ENCODE data around the gene ALDH3A2.
A peak's percentile ranks its signal among the peaks of the same experiment; 100 is the strongest.

ALDH3A2 gene

DNA sequence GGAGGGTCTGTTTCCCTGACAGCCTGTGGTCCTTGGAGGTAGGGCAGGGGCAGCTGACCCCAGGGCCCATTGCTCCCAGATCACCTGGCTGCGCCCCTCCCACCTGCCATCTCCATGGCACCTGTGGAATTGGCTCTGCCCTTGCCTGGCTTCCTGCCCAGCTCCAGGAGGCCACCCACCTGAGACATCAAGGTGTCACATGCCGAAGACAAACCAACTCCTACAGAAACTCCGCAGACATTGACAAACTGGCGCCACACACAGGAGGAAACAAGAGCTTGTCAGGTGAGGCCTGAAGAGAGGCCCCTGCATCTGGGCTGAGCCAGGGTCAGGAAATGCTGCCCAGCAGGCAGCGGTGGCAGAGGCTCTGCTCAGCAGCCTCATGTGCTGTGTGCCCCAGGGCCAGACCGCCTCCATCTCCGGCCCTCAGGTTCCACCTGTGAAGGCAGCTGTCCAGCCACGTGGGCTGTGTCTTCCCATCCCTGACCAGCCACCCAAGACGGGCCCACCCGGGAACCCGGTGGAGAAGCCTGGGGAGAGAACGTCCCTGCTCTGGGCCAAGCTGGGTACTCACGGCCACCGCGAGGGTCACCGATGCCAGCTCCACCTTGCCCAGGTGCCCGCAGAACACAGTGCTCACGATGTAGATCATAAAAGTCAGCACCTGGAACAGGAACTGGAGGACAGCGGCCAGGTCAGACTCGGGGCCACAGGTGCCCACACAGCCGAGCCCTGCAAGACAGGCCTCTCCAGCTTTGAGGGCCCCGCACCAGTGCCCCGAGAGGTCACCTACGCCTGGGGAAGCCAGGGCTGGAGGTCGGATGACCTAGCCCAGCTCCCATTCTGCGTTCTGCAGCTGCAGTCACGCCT lies 66.2 kb downstream of the ALDH3A2 start:
- no peak for DNase-seq (ENCODE audit: low spot score)

DNA sequence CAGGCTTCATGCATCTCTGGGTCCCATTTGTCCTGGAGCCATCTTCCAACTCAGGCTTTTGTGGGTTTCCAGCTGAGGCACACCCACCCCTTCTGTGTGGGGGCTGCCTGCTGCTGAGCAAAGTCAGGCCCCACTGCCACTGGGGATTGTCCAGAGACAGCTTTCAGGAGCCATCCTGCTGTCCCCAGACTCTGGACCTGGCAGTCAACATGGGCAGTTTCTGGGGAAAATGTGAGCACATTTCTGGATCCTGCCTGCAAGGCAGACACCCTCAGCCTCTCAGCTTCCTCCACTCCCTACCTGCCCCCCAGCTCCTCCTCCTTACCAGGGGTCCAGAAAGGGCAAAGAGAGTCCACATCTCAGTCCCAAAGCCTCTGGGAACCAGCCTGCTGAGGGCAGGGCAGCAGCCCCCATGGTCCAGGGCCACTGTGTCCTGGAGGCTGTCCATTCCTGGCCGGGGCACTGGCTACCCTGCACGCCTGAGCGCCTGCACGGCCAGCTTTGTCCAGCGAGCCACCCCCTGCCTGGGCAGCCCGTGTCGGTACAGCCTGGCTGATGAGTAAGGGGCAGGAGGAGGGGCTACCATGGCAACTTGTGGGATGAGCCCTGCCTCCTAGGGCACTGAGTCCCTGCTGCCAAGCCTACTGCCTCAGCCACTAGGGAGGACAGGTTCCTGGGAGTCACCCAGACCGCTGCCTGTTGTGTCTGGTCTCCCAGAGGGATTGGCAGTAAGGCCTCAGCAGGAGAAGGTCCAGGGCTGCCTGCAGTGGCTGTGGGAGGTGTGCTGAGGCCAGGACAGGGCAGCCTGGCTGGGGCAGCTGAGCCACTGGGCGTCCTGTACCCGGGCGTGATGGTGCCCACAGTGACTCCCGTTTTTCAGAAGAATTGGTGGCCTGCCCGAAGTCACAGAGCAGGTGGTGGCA lies 67.8 kb downstream of the ALDH3A2 start, which contains the start of gene SLC47A2:
Gene SLC47A2 (minus strand): TSS at position 477 of the 923 bp plus-strand sequence. CDS start 29 bp downstream, at position 448.
- DNase-seq (ENCODE audit: low spot score) = no peak

DNA sequence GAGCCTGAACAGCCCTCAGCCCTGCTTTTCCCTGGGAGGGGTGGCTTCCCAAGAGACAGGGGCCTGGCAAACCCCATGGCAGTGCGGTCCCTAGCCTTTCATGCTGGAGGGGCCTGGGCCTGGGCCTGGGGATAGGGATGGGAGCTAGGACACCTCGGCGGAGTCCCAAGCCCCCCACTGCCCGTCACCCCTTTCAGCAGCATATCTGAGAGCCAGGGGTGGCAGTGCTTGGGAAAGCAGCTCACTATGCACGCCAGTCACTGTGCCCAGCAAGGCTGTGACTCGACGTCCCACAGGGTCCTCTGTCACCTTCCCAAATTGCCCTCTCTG lies 68.4 kb downstream of the ALDH3A2 start:
- DNase-seq (ENCODE audit: low spot score) = no peak

DNA sequence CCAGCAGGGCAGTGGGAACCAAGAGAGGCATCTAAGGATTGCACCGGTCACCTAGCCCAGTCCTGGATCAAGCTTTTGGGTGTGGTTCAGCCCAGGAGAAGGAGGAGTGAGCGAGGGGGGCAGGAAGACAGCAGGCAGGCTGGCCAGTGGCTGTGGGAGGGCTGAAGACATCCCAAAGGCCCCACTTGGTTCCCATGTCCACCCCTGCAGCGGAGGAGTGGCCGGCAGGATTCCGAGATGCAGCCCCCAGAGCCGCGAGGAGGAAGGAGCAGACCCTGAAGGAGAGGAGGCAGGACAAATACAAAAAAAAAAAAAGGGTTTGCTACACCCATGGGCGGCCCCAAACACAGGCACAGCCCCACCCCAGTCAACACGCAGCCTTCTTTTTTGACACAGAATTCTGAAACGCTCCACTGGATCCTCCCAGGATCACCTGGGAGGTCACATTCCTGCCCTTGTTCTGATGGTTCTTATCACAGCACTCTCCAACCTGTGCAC lies 68.9 kb downstream of the ALDH3A2 start:
- no peak for DNase-seq (ENCODE audit: low spot score)

DNA sequence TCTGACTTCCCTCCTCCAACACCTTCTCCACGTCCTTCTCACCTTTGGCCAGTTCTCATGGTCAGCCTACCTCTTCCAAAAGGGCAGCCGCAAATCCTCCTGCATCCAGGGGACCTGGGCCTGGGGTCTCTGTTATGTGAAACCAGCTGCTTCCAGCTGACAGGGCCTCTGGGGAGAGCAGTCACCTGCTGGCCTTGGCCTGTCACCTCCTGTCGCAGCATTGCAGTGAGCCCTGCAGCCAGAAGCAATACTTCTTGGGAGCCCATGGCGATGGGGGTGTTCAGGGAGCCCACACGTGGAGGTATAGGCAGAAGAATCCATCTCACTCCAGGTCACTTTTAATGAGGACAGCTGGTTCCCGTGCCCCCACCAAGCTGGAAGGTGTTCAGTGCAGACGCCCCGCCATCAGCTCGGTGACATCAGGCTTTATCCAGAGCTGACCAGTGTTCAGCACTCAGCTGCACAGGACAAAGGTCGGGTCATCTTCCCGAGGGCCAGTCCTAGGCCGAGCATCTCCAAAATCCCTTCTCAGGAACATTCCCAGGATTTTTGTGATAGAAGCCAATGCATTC lies 69.6 kb downstream of the ALDH3A2 start:
- no peak for DNase-seq (ENCODE audit: low spot score)

DNA sequence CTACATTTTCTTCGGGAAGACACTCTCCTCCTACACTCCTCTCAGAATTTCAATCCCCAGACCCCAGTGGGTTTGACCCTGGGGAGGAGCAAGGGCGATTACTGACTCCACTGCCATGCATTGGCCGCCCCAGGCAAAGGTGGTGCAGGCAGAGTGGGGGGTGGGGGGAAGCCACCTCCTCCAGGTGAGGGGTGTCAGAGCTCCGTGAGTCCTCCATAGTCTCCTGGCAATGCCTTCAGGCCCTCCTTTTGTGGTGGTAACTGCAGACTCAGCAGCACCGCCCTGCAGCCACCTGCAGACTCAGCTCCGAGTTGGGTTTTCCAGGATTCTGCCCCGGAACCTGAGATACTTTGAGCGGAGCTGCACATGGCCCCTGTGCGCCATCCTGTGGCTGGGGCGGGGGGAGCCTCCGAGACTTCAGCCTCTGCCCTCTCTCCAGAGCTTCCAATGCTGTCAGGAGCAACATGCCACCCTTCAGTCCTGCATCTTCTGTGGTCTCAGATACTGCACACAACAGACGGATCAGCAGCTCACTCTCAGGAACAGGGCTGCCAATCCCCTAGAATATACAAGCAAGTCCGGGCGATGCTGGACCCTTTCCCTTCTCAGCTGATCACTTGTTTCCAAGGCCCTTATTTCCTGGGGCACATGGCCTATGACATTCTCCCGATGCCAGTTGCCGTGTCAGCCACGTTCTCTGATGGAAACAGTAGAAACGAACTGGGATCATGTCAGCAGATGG lies 70.2 kb downstream of the ALDH3A2 start:
- no peak for DNase-seq (ENCODE audit: low spot score)

DNA sequence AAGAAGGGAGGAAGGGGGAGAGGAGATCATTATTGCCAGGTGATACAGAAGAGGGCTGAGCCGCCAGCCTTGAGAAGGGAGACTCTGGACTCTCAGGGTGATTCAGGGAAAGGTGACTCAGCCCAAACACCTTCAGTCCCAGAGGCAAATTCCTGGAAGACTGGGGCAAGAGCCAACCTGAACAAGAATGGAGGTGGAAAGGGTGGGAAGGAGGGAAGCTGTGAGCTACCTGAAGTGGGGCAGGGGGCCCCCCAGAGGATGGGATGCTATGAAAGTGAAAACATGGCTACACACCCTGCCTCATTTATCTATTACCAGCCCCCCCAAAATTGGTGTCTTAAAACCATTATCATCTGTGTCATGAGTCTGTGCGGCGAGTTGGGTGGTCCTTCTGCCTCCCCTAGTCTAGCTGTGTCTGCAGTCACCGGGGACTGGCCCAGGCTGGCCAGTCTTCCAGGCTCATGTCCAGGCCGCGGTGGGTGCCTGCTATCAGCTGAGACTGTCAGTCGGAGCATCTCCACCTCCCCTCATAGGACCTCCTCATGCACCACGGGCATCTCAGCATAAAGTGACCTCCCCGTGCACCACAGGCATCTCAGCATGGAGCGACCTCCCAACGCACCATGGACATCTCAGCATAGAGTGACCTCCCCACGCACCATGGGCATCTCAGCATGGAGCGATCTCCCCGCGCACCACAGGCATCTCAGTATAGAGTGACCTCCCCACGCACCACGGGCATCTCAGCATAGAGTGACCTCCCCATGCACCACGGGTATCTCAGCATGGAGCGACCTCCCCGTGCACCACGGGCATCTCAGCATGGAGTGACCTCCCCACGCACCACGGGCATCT lies 71.0 kb downstream of the ALDH3A2 start:
- no peak for DNase-seq (ENCODE audit: low spot score)

DNA sequence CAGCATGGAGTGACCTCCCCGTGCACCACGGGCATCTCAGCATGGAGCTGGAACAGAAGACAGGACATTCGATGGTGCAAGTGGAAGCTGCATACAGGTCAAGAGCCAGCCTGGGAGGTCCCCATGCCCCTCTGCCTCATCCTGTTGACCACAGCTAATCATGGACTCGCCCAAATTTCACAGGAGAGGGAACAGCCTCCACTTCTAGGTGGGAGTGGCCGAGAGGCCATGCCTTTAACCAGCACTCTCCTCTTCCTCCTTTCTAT lies 71.6 kb downstream of the ALDH3A2 start:
- no peak for DNase-seq (ENCODE audit: low spot score)

DNA sequence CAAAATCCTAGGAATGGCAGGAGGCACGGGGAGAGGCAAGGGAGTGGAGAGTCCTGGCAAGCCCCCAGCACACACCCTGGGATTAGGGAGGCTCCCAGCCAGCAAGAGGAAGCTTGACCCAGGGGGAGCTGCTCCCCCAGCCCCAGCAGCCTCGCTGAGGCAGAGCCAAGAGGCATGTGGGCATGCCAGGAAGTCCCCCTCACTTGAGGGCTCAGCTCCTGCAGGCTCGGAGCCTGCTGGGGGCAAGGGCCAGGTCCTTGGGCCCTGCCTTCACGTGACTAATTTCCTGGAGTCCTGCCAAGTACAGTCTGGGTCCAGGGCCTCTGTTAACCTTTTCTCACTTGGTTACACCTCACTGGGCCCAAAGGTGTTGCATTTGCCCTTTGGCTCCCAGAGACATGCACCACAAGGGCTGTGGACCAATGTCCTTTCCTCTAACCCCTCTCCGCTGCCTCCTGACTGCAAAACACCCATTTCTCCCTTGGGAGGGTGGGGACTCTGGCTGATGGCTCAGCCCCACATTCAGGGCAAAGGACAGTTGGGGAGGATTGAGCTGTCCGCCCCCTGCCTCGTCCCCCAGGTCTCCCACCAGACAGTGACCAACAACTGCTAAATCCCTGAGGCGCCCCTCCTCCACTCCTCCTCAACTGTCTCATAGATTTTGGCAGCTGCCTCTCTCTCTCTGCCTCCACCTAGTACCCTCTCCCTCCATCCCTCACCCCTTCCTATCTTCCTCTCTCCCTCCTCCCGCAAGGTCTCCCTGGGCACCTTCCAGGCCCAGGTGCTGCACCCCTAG lies 72.3 kb downstream of the ALDH3A2 start:
- no peak for DNase-seq (ENCODE audit: low spot score)

DNA sequence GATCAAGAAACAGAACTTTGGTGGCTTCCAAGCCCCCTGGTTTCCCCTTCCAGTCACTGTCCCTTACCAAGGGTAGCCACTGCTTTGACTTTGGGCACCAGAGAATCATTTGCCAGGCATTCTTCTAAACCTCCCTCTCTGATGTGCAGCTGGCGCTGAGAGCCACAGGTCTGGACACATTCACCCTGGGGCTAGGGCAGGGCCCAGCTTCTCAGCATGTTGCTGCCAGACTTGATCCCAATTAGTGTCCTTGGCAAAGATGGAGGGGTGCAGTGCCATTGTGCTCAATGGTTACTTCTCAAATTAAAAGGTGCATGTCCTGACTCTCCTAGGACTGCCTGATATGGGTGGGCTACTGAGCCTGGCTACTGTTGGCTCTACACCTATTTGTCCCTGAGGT lies 75.4 kb downstream of the ALDH3A2 start:
- DNase-seq (ENCODE audit: low spot score) = no peak

DNA sequence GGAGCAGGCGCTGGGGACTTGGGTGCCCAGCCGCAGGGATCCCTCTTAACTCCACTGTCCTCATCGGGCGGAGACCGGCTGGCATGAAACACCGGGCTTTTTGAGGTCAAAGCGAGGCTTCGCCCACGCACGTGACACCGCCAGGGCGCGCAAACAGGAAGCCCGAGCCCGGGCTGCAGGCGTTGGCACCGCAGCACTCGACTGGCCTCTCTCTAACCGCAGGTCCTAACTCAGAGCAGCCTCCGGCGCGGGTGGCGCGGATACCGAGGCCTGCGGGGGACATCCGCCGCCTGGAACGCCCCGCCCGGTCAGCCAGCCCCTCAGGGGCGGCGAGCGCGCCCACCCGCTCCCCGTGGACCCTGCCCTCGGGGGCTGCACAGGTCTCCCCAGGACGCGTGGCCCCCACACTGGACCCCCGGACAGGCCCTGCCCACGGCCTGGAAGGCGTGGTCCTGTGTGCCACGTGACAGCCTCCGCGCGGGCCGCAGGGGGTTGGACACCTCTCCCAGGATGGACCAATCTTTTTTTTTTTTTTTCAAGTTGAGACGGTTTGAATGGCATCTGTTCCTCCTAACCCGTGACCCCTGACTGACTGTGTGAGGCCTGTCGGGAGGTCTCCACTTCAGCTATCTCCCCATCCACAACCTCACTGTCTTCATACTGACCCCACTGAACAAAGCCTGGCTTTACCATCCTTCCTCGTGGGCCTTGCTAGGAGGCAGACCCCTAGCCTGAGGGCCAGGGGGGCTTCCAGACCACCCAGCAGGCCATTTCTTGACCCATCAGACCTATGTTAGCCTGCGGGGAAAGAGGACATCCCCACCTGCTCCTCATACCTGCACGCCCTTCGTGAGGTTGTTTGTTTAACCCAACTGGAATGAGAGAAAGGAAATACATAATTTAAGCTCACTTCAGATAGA lies 76.2 kb downstream of the ALDH3A2 start:
- DNase-seq (ENCODE audit: low spot score) = peak; percentile 37

DNA sequence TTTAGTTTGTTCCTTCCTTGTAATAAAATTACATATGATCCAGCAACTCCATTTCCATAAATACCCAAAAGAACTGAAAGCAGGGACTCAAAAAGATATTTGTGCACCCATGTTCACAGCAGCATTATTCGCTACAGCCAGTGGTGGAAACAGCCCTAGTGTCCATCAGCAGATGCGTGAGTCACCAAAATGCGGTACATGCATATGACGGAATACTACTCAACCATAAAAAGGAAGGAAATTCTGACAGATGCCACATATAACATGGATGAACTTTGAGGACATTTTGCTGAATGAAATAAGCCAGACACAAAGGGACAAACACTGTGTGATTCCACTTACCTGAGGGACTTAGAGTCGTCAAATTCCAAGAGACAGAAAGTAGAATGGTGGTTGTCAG lies 76.9 kb downstream of the ALDH3A2 start:
- no peak for DNase-seq (ENCODE audit: low spot score)

DNA sequence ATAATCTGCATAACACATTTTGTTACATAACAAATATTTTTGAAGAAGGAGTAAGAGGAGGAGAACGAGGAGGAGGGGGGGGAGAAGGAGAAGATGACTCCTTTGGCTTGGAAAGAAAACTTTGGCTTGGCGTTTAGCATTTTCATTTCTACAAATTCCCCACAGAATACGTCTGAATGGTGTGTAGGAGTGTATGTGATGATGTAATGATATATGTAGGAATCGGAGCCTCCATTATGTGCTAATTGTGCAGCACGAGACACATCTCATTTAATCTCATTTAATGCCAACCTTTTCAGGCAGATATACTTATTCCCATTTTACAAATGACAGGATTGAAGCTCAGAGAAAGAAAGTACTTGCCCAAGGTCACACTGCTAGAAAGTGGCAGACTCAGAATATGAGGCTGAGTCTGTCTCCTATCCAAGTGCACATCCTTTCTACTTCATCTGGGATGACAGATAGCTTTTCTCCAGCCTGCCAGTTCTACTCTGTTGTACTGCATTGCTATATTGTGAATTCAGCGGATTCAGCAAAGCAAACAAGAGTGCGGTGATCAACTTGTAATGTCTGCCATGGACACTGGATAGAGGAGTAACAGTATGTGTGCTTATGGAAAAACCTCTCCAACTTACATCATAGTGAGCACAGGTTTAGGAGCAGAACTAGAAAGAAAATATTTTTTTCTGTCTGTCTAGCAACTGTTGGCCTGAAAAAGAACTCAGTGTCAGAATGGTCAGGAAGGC lies 78.3 kb downstream of the ALDH3A2 start:
- DNase-seq (ENCODE audit: low spot score) = no peak
